H1 (cell line): Measurements from ENCODE around the gene MRTFB. TPM values are rescaled to one million over a fixed set of nuclear protein-coding genes. Genes with fewer than 3 reads are reported as not detected.

Experiments used
- CTCF ChIA-PET: fragments of 300-600 bp; sonication (Branson Sonifier 250); formaldehyde crosslinking; loops from one replicate; lab custom pipeline; 2021; ENCODE audit not compliant: partially characterized antibody; lab: Charles Lee
- POLR2A ChIA-PET: fragments of 300-600 bp; sonication (Branson Sonifier 250); formaldehyde crosslinking; loops from one replicate; lab custom pipeline; 2021; ENCODE audit warnings: inconsistent platforms; ENCODE audit not compliant: partially characterized antibody; lab: Charles Lee
- DNase-seq, 2 experiments: peaks; one replicate each; pipeline versions ENCODE4 v3.0.0 to v3.0.0-alpha.2; 2010 to 2022; ENCODE audit warnings: low spot score in 2 of 2, low read depth in 1 of 2, mixed read lengths in 1 of 2
- FAIRE-seq: peaks from 2 replicates; lab custom pipeline; 2011; peaks lifted over from hg19 to GRCh38; lab: Jason Lieb, UNC
- H2AFZ ChIP-seq: 2 replicates; pipeline ENCODE4 v1.8.1; 2012; ENCODE audit warnings: low read length, inconsistent platforms
- H2AK5ac ChIP-seq: 2 replicates; pipeline ENCODE4 v1.6.1; 2013; ENCODE audit warnings: low read depth, low read length
- H2BK120ac ChIP-seq: replicated peaks from 2 replicates; pipeline ENCODE3; 2013; ENCODE audit warnings: low read depth, low read length, inconsistent platforms
- H2BK12ac ChIP-seq: 2 replicates; pipeline ENCODE4 v1.6.1; 2013; ENCODE audit warnings: low read depth, low read length
- H2BK15ac ChIP-seq: 2 replicates; pipeline ENCODE4 v1.6.1; 2013; ENCODE audit warnings: low read length
- H2BK20ac ChIP-seq: 2 replicates; pipeline ENCODE4 v1.6.1; 2013; ENCODE audit warnings: low read length
- H2BK5ac ChIP-seq: 2 replicates; pipeline ENCODE4 v1.6.1; 2013; ENCODE audit warnings: low read depth, low read length
- H3K14ac ChIP-seq: 2 replicates; pipeline ENCODE4 v1.6.1; 2013; ENCODE audit warnings: inconsistent platforms; ENCODE audit not compliant: insufficient read length
- H3K18ac ChIP-seq: 2 replicates; pipeline ENCODE4 v1.6.1; 2013; ENCODE audit warnings: low read length; ENCODE audit errors: extremely low read depth
- H3K23ac ChIP-seq: 2 replicates; pipeline ENCODE4 v1.6.1; 2013; ENCODE audit warnings: inconsistent platforms; ENCODE audit not compliant: insufficient read length
- H3K23me2 ChIP-seq: 2 replicates; pipeline ENCODE4 v1.6.1; 2013; ENCODE audit warnings: low read depth, low read length
- H3K27ac ChIP-seq: 2 replicates; pipeline ENCODE4 v1.6.1; 2011; ENCODE audit warnings: low read depth, low read length, inconsistent platforms
- H3K27me3 ChIP-seq, 4 experiments: replicated peaks in 1 of 4; 1 replicate in 1 of 4; 2 replicates in 3 of 4; pipeline versions ENCODE4 v1.6.1 to v1.8.1; 2011 to 2013; ENCODE audit warnings: low read length in 3 of 4, mild to moderate bottlenecking in 3 of 4, inconsistent platforms in 2 of 4, mixed read lengths in 2 of 4, moderate library complexity in 1 of 4; ENCODE audit not compliant: control insufficient read depth in 3 of 4, insufficient read depth in 3 of 4; ENCODE audit errors: extremely low read depth in 1 of 4
- H3K36me3 ChIP-seq, 4 experiments: 2 replicates each; pipeline versions ENCODE4 v1.6.1 to v1.8.1; 2011 to 2013; ENCODE audit warnings: mild to moderate bottlenecking in 4 of 4, low read length in 3 of 4, moderate library complexity in 2 of 4, control low read depth in 1 of 4, inconsistent platforms in 1 of 4; ENCODE audit not compliant: insufficient read depth in 4 of 4, control insufficient read depth in 2 of 4
- H3K4ac ChIP-seq: replicated peaks from 2 replicates; pipeline ENCODE3; 2013; ENCODE audit warnings: low read length, low read depth, mixed read lengths, inconsistent platforms; ENCODE audit not compliant: insufficient read length
- H3K4me1 ChIP-seq, 4 experiments: replicated peaks in 1 of 4; 1 replicate in 1 of 4; 2 replicates in 3 of 4; pipeline versions ENCODE4 v1.6.1 to v1.8.1; 2011 to 2013; ENCODE audit warnings: low read length in 3 of 4, inconsistent platforms in 2 of 4, mixed read lengths in 1 of 4; ENCODE audit not compliant: insufficient read depth in 4 of 4, control insufficient read depth in 3 of 4
- H3K4me2 ChIP-seq, 2 experiments: 2 replicates each; pipeline versions ENCODE4 v1.6.1 to v1.8.1; 2011 to 2013; ENCODE audit warnings: low read depth in 2 of 2, low read length in 2 of 2, control low read depth in 1 of 2, inconsistent platforms in 1 of 2, mild to moderate bottlenecking in 1 of 2; ENCODE audit not compliant: insufficient read depth in 1 of 2
- H3K4me3 ChIP-seq, 4 experiments: fragments of 200-600, 300-600 bp in 1 of 4; sonication (generic), shearing (Covaris generic), sonication (Bioruptor Twin) in 1 of 4; 2 replicates each; pipeline versions ENCODE4 v1.5.1 to v1.8.1; 2011 to 2016; ENCODE audit warnings: low read length in 4 of 4, low read depth in 3 of 4, control low read depth in 2 of 4, inconsistent platforms in 2 of 4, mild to moderate bottlenecking in 2 of 4, mixed read lengths in 1 of 4, moderate library complexity in 1 of 4; ENCODE audit not compliant: insufficient read depth in 2 of 4; ENCODE audit errors: extremely low read depth in 1 of 4
- H3K56ac ChIP-seq: replicated peaks from 2 replicates; pipeline ENCODE3; 2013; ENCODE audit warnings: low read depth, mild to moderate bottlenecking, mixed read lengths, low read length, inconsistent platforms; ENCODE audit not compliant: insufficient read length
- H3K79me1 ChIP-seq: 2 replicates; pipeline ENCODE4 v1.6.1; 2013; ENCODE audit warnings: low read depth, low read length, control low read depth
- H3K79me2 ChIP-seq, 2 experiments: 2 replicates each; pipeline versions ENCODE4 v1.6.1 to v1.8.1; 2012 to 2013; ENCODE audit warnings: low read length in 2 of 2, mild to moderate bottlenecking in 2 of 2, inconsistent platforms in 1 of 2; ENCODE audit not compliant: insufficient read depth in 2 of 2, control insufficient read depth in 1 of 2
- H3K9ac ChIP-seq, 4 experiments: replicated peaks in 1 of 4; 1 replicate in 1 of 4; 2 replicates in 3 of 4; pipeline versions ENCODE4 v1.6.1 to v1.8.1; 2011 to 2013; ENCODE audit warnings: low read depth in 3 of 4, low read length in 3 of 4, control low read depth in 2 of 4, mild to moderate bottlenecking in 2 of 4, moderate library complexity in 2 of 4, inconsistent platforms in 1 of 4; ENCODE audit errors: extremely low read depth in 1 of 4
- H3K9me3 ChIP-seq, 2 experiments: 2 replicates each; pipeline versions ENCODE4 v1.6.1 to v1.8.1; 2012 to 2013; ENCODE audit warnings: mild to moderate bottlenecking in 2 of 2, moderate library complexity in 2 of 2, control low read depth in 1 of 2, inconsistent platforms in 1 of 2, low read depth in 1 of 2, low read length in 1 of 2, mixed read lengths in 1 of 2; ENCODE audit not compliant: insufficient read depth in 2 of 2
- H4K20me1 ChIP-seq, 2 experiments: replicated peaks in 1 of 2; 2 replicates each; pipeline versions ENCODE3 to v1.8.1; 2011 to 2013; ENCODE audit warnings: inconsistent platforms in 2 of 2, low read length in 2 of 2, mild to moderate bottlenecking in 1 of 2; ENCODE audit not compliant: insufficient read depth in 2 of 2, control insufficient read depth in 1 of 2
- H4K5ac ChIP-seq: 2 replicates; pipeline ENCODE4 v1.6.1; 2013; ENCODE audit warnings: low read length, low read depth, mixed read lengths, inconsistent platforms; ENCODE audit not compliant: insufficient read length
- H4K8ac ChIP-seq: 2 replicates; pipeline ENCODE4 v1.8.0; 2013; ENCODE audit warnings: mild to moderate bottlenecking, moderate library complexity, low read length, inconsistent platforms; ENCODE audit not compliant: insufficient read depth; ENCODE audit errors: extremely low read depth
- H4K91ac ChIP-seq: replicated peaks from 2 replicates; pipeline ENCODE3; 2013; ENCODE audit warnings: low read length, mixed read lengths, inconsistent platforms; ENCODE audit not compliant: insufficient read length
- EGR1 ChIP-seq: IDR thresholded peaks from 2 replicates; pipeline ENCODE4 v1.6.1; 2011; ENCODE audit warnings: low read depth, low read length, borderline replicate concordance
- RXRA ChIP-seq: IDR thresholded peaks from 2 replicates; pipeline ENCODE4 v1.6.1; 2011; ENCODE audit warnings: low read depth, mild to moderate bottlenecking, low read length, moderate library complexity; ENCODE audit not compliant: insufficient read depth
- SIX5 ChIP-seq: IDR thresholded peaks from 2 replicates; pipeline ENCODE4 v1.6.1; 2011; ENCODE audit warnings: mild to moderate bottlenecking, low read depth, low read length
- SUZ12 ChIP-seq: fragments of 200-600 bp; sonication (generic); IDR thresholded peaks from 2 replicates; pipeline ENCODE4 v1.6.1; 2012; ENCODE audit warnings: mild to moderate bottlenecking, inconsistent platforms, low read length, moderate library complexity, mixed read lengths
- TEAD4 ChIP-seq: IDR thresholded peaks from 2 replicates; pipeline ENCODE4 v1.6.1; 2012; ENCODE audit warnings: low read depth, low read length, inconsistent platforms, mixed read lengths
- WGBS, 2 experiments: shearing (Covaris generic) in 1 of 2; methylation state at CpG; one replicate each; pipeline versions ENCODE4 v1.1.6 to v1.1.7; 2013 to 2015; ENCODE audit warnings: low lambda C conversion rate in 2 of 2, mixed read lengths in 2 of 2, inconsistent platforms in 1 of 2, low coverage in 1 of 2, missing lambda C conversion rate in 1 of 2; ENCODE audit not compliant: insufficient replicate concordance in 2 of 2, insufficient coverage in 1 of 2, insufficient read length in 1 of 2; ENCODE audit errors: extremely low coverage in 1 of 2, missing lambda C conversion rate in 1 of 2; 5-methylcytosine and 5-hydroxymethylcytosine counted together
- polyA plus RNA-seq, 7 experiments: library from polyadenylated mRNA; depleted of rRNA in 3 of 7; stranded (reverse) in 5 of 7; unstranded in 2 of 7; fragments of >200 nt in 5 of 7; fragments of 200-250 nt in 2 of 7; gene quantifications; 1 replicate in 5 of 7; 2 replicates in 1 of 7; 4 replicates in 1 of 7; pipeline versions ENCODE4 v1.2.1 to v1.2.3, GENCODE V29; 2011 to 2013; ENCODE audit warnings: missing spikeins in 2 of 7, mixed read lengths in 2 of 7
- total RNA-seq: library from RNA; stranded (reverse); fragmentation: NEBNext Ultra II Directional; extraction: Animal tissue kit (Norgen Biotek cat#: 25700); gene quantifications from 2 replicates; pipeline ENCODE4 v1.2.1, GENCODE V29; 2021
- TF ChIP-seq, protein P1 (sequence below): IDR thresholded peaks from 2 replicates; pipeline ENCODE4 v1.6.1; 2012; ENCODE audit warnings: inconsistent platforms

Gene MRTFB
- total and polyA plus RNA-seq, 2 of the 8 experiments (the other 6 are each of a cell fraction or from before 2014, with no cell fraction given) = 13.5 to 34.9 TPM

DNA sequence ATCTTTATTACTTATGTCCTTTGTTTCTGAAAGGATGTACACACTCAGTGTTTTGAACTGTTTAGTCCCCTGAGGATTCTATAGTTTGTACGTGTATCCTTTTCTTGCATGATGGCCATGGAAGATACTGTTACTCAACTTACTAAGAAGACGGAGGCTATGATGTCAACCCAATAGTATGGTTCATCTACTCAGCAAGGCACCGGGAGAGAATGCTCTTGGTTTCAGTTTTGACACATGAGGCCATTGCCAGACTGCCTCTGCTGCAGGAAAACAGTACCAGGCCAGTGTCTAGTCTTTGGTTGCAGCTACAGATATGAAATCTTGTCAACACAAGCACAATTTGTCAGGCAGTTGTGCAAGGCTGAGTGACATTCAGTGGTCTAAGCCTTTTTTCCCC, 134.5 kb downstream of the MRTFB start:
- Histone ChIP-seq H3K36me3 (no peaks in the 10 kb centered on the region; a peak in 1 of 8 replicates), H3K27me3 (no peaks in the 10 kb centered on the region), H3K23ac (no peak overlapping the region), H3K4me2 (no peak overlapping the region), H4K91ac (no peak overlapping the region), H3K23me2 (no peaks in the 10 kb centered on the region), H3K79me1 (no peaks in the 10 kb centered on the region; the same call in 1 of the 2 replicates), H3K4me1 (no peaks in the 10 kb centered on the region; a peak in 1 of 7 replicates), H3K18ac (no peak overlapping the region), H3K4ac (no peak overlapping the region), H4K5ac (no peak overlapping the region), H2BK20ac (no peak overlapping the region), H2BK5ac (no peak overlapping the region), H2BK12ac (no peak overlapping the region), H3K9ac (no peak overlapping the region), H2BK15ac (no peak overlapping the region), H3K9me3 (no peaks in the 10 kb centered on the region), H2BK120ac (no peak overlapping the region), H3K27ac (no peak overlapping the region), H3K79me2 (no peaks in the 10 kb centered on the region), H3K56ac (no peak overlapping the region), H3K4me3 (no peak overlapping the region), H4K20me1 (peaks cover 1 to 3% of the 10 kb centered on the region in 2 experiments), H4K8ac (no peak overlapping the region), H3K14ac (no peak overlapping the region), H2AK5ac (no peak overlapping the region), H2AFZ (no peak overlapping the region)
- TF ChIP-seq EGR1 = no peak
- TF ChIP-seq TEAD4 = no peak
- no peak for TF ChIP-seq SUZ12
- TF ChIP-seq, protein P1, sequence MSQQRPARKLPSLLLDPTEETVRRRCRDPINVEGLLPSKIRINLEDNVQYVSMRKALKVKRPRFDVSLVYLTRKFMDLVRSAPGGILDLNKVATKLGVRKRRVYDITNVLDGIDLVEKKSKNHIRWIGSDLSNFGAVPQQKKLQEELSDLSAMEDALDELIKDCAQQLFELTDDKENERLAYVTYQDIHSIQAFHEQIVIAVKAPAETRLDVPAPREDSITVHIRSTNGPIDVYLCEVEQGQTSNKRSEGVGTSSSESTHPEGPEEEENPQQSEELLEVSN = no peak
- TF ChIP-seq RXRA = no peak
- TF ChIP-seq SIX5 = no peak
- WGBS, 2 experiments = 88% methylated on average over 3 of the region's 3 CpGs; no CpG with 5 or more reads in 1 of the 2 experiments
- no peak for FAIRE-seq
- ChIA-PET CTCF (interaction anchor here (0.7 kb wide), 1 partner anchor 19 kb away, joined by 3 read pairs; no protein-coding TSS in a partner anchor), POLR2A (no interaction called here)
- DNase-seq = no peak
